ENCODE measurements around the gene CASTOR1. TPM values are rescaled to one million over a fixed set of nuclear protein-coding genes. Genes with fewer than 3 reads are reported as not detected.
A peak's percentile ranks its signal among the peaks of the same experiment; 100 is the strongest.

The CASTOR1 gene
- total and polyA plus RNA-seq, 4 donors: 12.6 to 26.5 (median 15.3) TPM

DNA sequence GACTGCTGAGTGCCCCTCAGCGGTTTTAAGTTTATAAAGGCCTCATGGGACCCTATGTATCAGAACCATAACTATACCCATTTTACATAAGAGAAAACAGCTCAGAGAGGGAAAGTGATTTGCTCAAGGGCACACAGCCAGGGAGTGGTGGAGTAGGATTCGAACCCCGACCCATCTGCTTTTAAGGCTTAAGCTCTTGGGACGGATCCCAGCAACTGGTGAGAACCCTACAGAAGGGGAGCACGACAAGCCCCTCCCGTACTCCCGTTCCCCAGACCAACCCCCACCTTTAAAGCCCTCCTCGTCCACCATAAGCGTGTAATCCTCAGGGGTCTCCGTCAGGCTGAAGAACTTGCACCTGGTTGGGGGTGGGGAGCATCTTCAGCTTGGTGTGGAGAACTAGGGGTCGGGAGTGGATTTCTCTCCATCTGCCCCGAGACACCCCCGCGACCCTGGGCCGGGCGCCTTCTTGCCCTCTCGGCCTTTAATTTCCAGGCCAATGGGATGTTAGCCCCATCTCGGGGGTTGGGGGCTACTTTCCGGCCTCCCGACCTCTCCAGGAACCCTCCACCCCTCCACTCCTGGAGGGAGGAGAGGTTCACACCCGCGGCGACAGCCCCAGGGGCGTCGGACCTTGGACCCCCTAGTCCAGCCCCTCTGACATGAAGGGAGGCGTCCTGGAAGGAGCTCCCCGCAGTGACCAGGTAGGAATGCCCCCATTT is 725 bp downstream of the CASTOR1 start:
- peaks cover 0 to 32% (median 18%) of the 10 kb centered on the region in 4 donors for H3K36me3 ChIP-seq (ENCODE audit: control insufficient read depth in 4 of 4, insufficient read depth in 4 of 4, low read length in 4 of 4)
- ATAC-seq (ENCODE audit: insufficient read depth, low FRiP score) (no peak), DNase-seq (no peak)
- peaks cover 4 to 35% (median 21%) of the 10 kb centered on the region in 5 donors for H3K4me1 ChIP-seq (ENCODE audit: control insufficient read depth in 5 of 5, insufficient read depth in 5 of 5, low read length in 5 of 5)
- H3K9me3 ChIP-seq (ENCODE audit: control insufficient read depth in 4 of 4, insufficient read depth in 3 of 4, low read length in 3 of 4): no peaks in the 10 kb centered on the region
- peak overlapping the region; percentile 57 for H3K4me3 ChIP-seq
- no peaks in the 10 kb centered on the region for H3K27me3 ChIP-seq (ENCODE audit: control insufficient read depth in 3 of 3, insufficient read depth in 3 of 3, low read length in 2 of 3)
- WGBS, 2 donors: 10 to 17% methylated on average over 27 of the region's 27 CpGs
- H3K27ac ChIP-seq (ENCODE audit: low read depth in 1 of 2, low read length in 1 of 2): peak overlapping the region; percentile 86 to 87
- TF ChIP-seq CTCF (IDR thresholded peaks at IDR 0.05; ENCODE audit: control extremely low read depth, extremely low read depth): no peak
- peak overlapping the region in 1 of 2 donors; percentile 56 for H3K9ac ChIP-seq (ENCODE audit: insufficient read depth in 1 of 2, low read length in 2 of 2)

DNA sequence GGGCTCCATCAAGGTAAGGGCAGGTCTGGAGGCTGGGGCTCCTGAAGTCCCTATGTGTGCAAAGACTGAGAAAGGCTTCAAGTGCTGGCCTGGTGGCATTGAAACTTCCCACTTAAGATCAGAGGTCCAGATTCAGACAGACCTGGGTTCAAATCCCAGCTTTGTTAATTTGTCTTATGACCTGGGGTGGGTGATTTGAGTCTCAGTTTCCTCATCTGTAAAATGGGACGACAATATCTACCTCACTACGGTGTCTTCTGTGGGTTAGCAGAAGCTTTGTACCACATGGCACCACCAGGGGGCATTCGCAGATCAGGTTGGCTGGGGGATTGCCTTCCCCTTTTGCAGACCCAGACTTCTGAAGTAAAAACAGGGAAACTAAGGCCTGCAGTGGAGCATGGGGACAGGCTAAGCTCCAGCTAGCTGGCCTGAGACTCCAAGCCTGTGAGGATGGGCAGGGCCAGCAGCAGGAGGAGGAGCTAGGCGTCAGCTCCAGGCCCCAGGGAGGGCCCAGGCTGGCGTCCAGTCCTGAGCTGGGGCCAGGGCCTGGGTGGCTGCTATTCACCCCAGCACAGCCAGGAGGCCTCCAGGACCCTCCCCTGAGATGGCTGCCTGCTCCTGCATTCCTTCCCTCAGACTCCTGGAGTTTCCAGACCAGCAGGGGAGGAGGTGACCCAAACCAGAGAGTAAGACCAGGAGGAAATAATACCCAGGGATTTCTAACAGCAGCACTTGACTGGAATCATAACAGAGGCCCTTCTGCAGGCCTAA is 1.5 kb downstream of the CASTOR1 start:
- peaks cover 4 to 35% (median 21%) of the 10 kb centered on the region in 5 donors for H3K4me1 ChIP-seq (ENCODE audit: control insufficient read depth in 5 of 5, insufficient read depth in 5 of 5, low read length in 5 of 5)
- H3K4me3 ChIP-seq: no peak overlapping the region
- no peaks in the 10 kb centered on the region for H3K27me3 ChIP-seq (ENCODE audit: control insufficient read depth in 3 of 3, insufficient read depth in 3 of 3, low read length in 2 of 3)
- DNase-seq (peak; percentile 89 to 92 (median 90)), ATAC-seq (ENCODE audit: insufficient read depth, low FRiP score) (peak; percentile 45)
- no peaks in the 10 kb centered on the region for H3K9me3 ChIP-seq (ENCODE audit: control insufficient read depth in 4 of 4, insufficient read depth in 3 of 4, low read length in 3 of 4)
- H3K36me3 ChIP-seq (ENCODE audit: control insufficient read depth in 4 of 4, insufficient read depth in 4 of 4, low read length in 4 of 4): peaks cover 0 to 25% (median 14%) of the 10 kb centered on the region in 4 donors
- peak; percentile 82 for TF ChIP-seq CTCF (IDR thresholded peaks at IDR 0.05; ENCODE audit: control extremely low read depth, extremely low read depth)
- peak overlapping the region in 1 of 2 donors; percentile 56 for H3K9ac ChIP-seq (ENCODE audit: insufficient read depth in 1 of 2, low read length in 2 of 2)
- H3K27ac ChIP-seq (ENCODE audit: low read depth in 1 of 2, low read length in 1 of 2): peak overlapping the region; percentile 71 to 87
- WGBS, 2 donors: 10% methylated on average over 5 of the region's 5 CpGs

DNA sequence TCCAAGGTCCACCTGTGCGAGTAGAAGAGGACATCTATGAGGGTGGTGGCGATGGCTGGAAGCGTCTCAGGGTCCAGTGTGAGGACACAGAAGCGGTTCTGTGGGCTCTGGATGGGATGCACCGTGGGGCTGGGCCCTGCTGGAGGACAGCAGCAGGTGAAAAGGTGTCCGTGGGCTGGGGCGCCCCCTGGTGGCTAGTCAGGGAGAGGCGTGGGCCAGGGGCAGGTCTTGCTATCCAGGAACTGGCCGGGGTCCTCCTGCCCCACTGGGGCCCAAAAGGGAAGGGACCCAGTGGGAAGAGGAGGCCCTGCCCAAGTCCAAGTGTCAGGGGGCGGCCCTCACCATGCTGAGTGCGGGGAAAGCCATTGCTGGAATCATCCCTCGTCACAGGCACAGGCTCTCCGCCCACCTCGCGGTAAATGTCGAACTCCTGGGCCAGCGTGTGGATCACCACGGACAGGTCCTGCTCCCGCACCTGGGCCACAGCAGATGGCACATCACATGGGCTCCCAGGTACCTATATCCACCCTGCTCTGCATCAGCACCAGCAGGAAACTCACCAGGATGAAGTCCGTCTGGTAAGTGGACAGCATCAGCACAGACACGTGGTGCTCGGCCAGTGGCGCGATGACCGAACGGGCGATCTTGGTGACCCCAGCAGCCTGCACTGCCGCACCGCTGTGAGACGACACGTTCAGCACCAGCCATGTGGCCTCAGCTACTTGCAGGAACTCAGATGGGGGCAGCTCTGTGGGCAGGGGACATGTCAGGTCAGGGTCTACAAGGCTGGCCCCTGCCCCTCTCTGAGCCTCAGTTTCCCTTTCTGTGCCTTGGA is 2.3 kb downstream of the CASTOR1 start:
- no peak for ATAC-seq (ENCODE audit: insufficient read depth, low FRiP score)

More for the DNA sequence above, 2.3 kb downstream of the CASTOR1 start:
- H3K9ac ChIP-seq (ENCODE audit: insufficient read depth in 1 of 2, low read length in 2 of 2): no peak overlapping the region
- H3K9me3 ChIP-seq (ENCODE audit: control insufficient read depth in 4 of 4, insufficient read depth in 3 of 4, low read length in 3 of 4): no peaks in the 10 kb centered on the region
- 64 to 67% methylated on average over 31 of the region's 31 CpGs for WGBS, 2 donors
- DNase-seq: peak in 2 of 3 donors; percentile 33 to 59
- no peak overlapping the region for H3K27ac ChIP-seq (ENCODE audit: low read depth in 1 of 2, low read length in 1 of 2)
- H3K4me1 ChIP-seq (ENCODE audit: control insufficient read depth in 5 of 5, insufficient read depth in 5 of 5, low read length in 5 of 5): peaks cover 4 to 35% (median 21%) of the 10 kb centered on the region in 5 donors
- peaks cover 0 to 22% (median 9%) of the 10 kb centered on the region in 4 donors for H3K36me3 ChIP-seq (ENCODE audit: control insufficient read depth in 4 of 4, insufficient read depth in 4 of 4, low read length in 4 of 4)
- no peak overlapping the region for H3K4me3 ChIP-seq
- peak; percentile 74 for TF ChIP-seq CTCF (IDR thresholded peaks at IDR 0.05; ENCODE audit: control extremely low read depth, extremely low read depth)
- H3K27me3 ChIP-seq (ENCODE audit: control insufficient read depth in 3 of 3, insufficient read depth in 3 of 3, low read length in 2 of 3): no peaks in the 10 kb centered on the region
